Muscle of leg (tissue), 11 donors: ENCODE results near the gene TSPEAR. TPM values are rescaled to one million over a fixed set of nuclear protein-coding genes. Genes with fewer than 3 reads are reported as not detected.
A peak's percentile ranks its signal among the peaks of the same experiment; 100 is the strongest.

ENCODE experiments used
- DNase-seq: peaks from one replicate; pipeline ENCODE4 v3.0.0; 2013
- H3K27ac ChIP-seq: one replicate; pipeline ENCODE4 v1.5.1; 2013; ENCODE audit warnings: mild to moderate bottlenecking, low read length, control low read depth
- H3K27me3 ChIP-seq: one replicate; pipeline ENCODE4 v1.6.1; 2013; ENCODE audit warnings: low read length; ENCODE audit not compliant: control insufficient read depth, insufficient read depth
- H3K36me3 ChIP-seq: one replicate; pipeline ENCODE4 v1.6.1; 2013; ENCODE audit warnings: low read length; ENCODE audit not compliant: control insufficient read depth, insufficient read depth
- H3K4me1 ChIP-seq: one replicate; pipeline ENCODE4 v1.6.1; 2013; ENCODE audit warnings: low read length; ENCODE audit not compliant: control insufficient read depth, insufficient read depth
- H3K4me3 ChIP-seq: one replicate; pipeline ENCODE4 v1.5.1; 2013; ENCODE audit warnings: low read length, control low read depth
- H3K9me3 ChIP-seq: replicated peaks from 2 replicates; pipeline ENCODE4 v1.6.1; 2013; ENCODE audit warnings: low read depth, low read length; ENCODE audit not compliant: control insufficient read depth
- WGBS: methylation state at CpG from one replicate; pipeline ENCODE4 v1.1.5; 2013; ENCODE audit warnings: missing lambda C conversion rate; ENCODE audit not compliant: insufficient coverage; 5-methylcytosine and 5-hydroxymethylcytosine counted together
- polyA plus RNA-seq, 8 donors: library from polyadenylated mRNA; unstranded; fragments of 120-200 nt; gene quantifications; one replicate each; pipeline versions ENCODE4 v1.2.1 to v1.2.3, GENCODE V29; 2013; ENCODE audit warnings: inconsistent platforms in 1 of 8, low replicate concordance in 1 of 8; ENCODE audit not compliant: insufficient read length in 8 of 8, insufficient read depth in 1 of 8
- total RNA-seq: library from RNA; stranded (reverse); fragments of 120-200 nt; gene quantifications from one replicate; pipeline ENCODE4 v1.2.4, GENCODE V29; 2013

The TSPEAR gene
- total and polyA plus RNA-seq, 9 donors, result 0.04 to 1.5 (median 0.10) TPM; not detected in 2

DNA sequence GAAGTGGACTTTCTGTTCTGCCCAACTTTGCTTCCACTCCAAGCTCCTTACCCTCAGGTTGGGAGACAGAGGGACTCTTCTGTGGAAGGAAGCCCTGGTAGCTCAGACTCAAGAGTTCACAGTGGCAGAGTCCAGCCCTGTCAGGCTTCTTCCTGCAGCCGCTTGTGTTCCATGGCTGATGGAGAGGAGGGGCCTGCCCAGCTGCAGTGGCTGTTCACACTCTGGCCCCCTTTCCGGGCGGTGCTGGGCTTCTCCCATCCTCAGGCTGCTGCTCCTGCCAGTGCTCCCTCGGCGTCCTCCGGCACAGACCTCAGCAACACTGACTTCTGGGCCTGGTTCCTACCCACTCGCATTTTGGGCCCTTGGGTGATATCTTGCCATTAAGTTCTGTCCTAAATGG lies 175.4 kb downstream of the TSPEAR start:
- H3K4me1 ChIP-seq, result peaks cover 10% of the 10 kb centered on the region
- H3K4me3 ChIP-seq, result no peak overlapping the region
- no peaks in the 10 kb centered on the region for H3K36me3 ChIP-seq
- H3K27ac ChIP-seq, result no peak overlapping the region
- no peak for DNase-seq
- H3K9me3 ChIP-seq, result no peaks in the 10 kb centered on the region
- 25% methylated on average over 6 of the region's 7 CpGs for WGBS
- peaks cover 2% of the 10 kb centered on the region for H3K27me3 ChIP-seq

DNA sequence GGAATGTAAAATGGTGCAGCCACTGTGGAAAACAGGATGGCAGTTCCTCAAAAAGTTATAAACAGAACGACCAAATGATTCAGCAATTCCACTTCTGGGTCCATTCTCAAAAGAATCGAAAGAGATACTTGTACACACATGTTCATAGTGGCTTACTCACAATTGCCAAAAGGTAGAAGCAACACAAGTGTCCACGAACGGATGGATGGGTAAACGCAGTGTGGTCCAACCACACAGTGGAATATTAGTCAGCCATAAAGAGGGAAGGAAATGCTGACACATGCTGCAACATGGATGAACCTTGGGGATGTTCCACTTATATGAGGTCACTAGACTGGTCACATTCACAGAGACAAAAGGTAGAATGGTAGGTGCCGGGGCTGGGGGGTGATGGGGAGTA lies 176.7 kb downstream of the TSPEAR start:
- DNase-seq, result no peak
- Histone ChIP-seq H3K27ac (no peak overlapping the region), H3K4me1 (peaks cover 10% of the 10 kb centered on the region), H3K27me3 (peaks cover 2% of the 10 kb centered on the region), H3K9me3 (no peaks in the 10 kb centered on the region), H3K36me3 (no peaks in the 10 kb centered on the region), H3K4me3 (no peak overlapping the region)
- WGBS, result 94% methylated on average over 5 of the region's 6 CpGs

GRCh38 chr21:44533891-44534627 lies 177.3 kb downstream of the TSPEAR start:
- H3K9me3 ChIP-seq, result no peaks in the 10 kb centered on the region
- no peak for DNase-seq
- peaks cover 2% of the 10 kb centered on the region for H3K27me3 ChIP-seq
- H3K4me3 ChIP-seq, result no peak overlapping the region
- WGBS, result 93% methylated on average over 8 of the region's 21 CpGs
- H3K27ac ChIP-seq, result no peak overlapping the region
- H3K36me3 ChIP-seq, result no peaks in the 10 kb centered on the region
- peaks cover 10% of the 10 kb centered on the region for H3K4me1 ChIP-seq

DNA sequence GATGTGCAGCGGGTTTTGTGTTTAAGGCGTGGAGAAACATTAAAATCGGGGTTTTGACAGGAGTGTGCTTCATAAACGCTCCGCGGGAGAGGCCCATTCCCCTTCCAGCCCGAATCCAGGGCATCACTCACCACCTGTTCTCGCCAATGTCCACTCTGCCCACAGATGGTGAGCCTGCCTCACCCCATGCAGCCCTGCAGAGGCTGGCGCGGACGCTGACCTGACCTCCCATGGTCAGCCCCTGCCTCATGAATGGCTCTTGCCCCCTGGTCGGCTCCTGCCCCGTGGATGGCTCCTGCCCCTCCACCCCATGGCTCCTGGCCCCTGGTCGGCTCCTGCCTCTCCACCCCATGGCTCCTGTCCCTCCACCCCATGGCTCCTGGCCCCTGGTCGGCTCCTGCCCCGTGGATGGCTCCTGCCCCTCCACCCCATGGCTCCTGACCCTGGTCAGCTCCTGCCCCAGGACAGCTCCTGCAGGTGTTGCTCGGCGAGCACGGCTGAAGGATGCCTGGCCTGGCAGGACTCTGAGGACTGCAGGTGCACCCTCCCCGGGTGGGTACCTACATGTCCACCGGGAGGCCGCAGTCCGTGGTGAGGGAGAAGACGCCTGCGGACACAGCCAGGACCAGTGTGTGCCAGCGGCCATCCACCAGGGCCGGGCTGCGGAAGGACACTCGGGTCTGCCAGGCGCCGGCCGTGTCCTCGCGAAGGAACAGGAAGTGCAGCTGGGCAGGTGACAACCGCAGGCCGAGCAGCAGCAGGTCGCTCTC lies 178.1 kb downstream of the TSPEAR start:
- Histone ChIP-seq H3K9me3 (no peaks in the 10 kb centered on the region), H3K4me3 (no peak overlapping the region), H3K27me3 (peaks cover 2% of the 10 kb centered on the region), H3K27ac (no peak overlapping the region), H3K4me1 (peaks cover 10% of the 10 kb centered on the region), H3K36me3 (no peaks in the 10 kb centered on the region)
- DNase-seq, result no peak
- WGBS, result 88% methylated on average over 34 of the region's 37 CpGs

DNA sequence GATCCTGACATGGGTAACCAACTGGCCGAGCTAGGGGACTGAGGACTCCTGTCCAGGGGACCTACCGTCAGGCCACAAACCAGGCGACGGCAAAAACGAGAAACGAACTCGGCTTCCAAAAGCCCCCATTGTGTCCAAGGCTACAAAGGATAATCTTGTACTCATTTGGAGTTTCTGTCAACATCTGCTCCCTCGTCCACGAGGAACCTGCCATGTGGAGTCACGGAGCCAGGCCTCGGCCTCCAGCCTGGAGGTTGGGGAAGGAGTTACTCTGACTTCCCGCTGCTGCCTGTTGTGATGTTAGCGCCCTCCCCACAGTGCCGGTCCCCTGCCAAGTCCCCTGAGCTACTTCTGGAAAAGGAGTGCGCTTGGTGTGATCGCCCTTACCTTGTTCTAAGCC lies 178.7 kb downstream of the TSPEAR start:
- Histone ChIP-seq H3K27me3 (peaks cover 2% of the 10 kb centered on the region), H3K36me3 (no peaks in the 10 kb centered on the region), H3K27ac (no peak overlapping the region), H3K9me3 (no peaks in the 10 kb centered on the region), H3K4me1 (peaks cover 10% of the 10 kb centered on the region), H3K4me3 (no peak overlapping the region)
- 80% methylated on average over 15 of the region's 16 CpGs for WGBS
- no peak for DNase-seq

- peak; percentile 37 for DNase-seq
- Histone ChIP-seq H3K9me3 (no peaks in the 10 kb centered on the region), H3K27me3 (peaks cover 2% of the 10 kb centered on the region), H3K36me3 (no peaks in the 10 kb centered on the region), H3K4me3 (no peak overlapping the region), H3K27ac (no peak overlapping the region), H3K4me1 (peaks cover 10% of the 10 kb centered on the region)
- WGBS, result 60% methylated on average over 25 of the region's 30 CpGs
Observed at GRCh38 chr21:44531606-44532564, 179.5 kb downstream of the TSPEAR start.

DNA sequence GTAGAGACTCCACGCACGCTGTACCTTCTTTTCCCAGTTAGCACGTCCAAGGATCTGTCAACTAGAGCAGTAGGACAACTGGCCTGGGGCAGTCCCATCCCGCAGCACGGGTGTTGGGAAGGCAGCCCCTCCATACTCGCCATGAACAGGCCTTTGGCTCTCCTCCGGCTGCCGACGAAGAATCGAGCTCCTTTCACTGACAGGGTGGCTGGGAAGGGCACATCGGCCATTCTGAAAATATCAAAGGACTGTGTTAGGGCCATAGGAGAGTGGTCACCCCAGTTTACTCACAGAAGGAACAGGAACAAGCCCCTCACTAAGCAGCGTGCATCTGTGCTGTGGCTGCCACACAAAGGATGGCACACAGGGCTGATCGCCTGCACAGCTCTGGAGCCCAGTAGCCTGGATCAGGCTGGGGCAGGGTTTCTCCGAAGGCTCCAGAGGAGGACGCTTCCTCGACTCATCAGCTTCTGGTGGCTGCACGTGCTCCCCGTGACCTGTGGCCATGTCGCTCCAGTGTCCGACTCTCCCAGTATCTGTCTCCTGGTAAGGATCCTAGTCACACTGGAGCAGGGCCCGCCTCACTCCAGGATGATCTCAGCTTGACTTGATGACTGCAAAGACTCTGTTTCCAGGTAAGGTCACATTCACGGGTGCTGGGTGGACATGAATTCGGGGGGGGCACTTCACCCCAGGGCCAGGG lies 180.3 kb downstream of the TSPEAR start:
- peaks cover 2% of the 10 kb centered on the region for H3K27me3 ChIP-seq
- H3K36me3 ChIP-seq, result no peaks in the 10 kb centered on the region
- peaks cover 10% of the 10 kb centered on the region for H3K4me1 ChIP-seq
- H3K9me3 ChIP-seq, result no peaks in the 10 kb centered on the region
- 89% methylated on average over 22 of the region's 23 CpGs for WGBS
- H3K27ac ChIP-seq, result no peak overlapping the region
- H3K4me3 ChIP-seq, result no peak overlapping the region
- DNase-seq, result no peak

DNA sequence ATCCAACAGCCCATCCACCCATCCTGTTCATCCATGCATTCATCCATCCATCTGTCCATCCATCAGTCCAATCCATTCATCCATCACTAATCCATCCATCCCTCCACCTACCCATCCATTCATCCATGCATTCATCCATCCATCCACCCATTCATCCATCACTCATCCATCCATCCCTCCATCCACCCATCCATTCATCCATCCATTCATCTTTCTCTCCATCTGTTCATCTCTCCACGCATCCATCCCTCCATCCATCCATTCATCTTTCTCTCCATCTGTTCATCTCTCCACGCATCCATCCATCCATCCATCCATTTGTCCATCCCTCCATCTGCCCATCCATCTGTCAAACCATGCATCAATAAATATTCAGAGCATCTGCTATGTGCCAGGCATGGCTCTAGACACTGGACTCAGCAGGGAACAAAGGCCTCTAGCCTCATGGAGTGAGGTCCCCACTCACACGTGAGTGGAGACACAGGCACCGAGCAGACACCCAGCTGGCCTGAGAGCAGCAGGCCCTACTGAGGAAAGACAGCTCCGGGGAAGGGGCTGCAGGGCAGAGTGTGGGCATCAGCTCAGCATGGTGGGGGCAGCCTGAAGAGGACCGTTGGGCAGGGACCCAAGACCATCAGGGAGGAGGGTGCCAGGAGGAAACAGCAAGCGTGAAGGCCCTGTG lies 181.0 kb downstream of the TSPEAR start:
- 82% methylated on average over 7 of the region's 7 CpGs for WGBS
- H3K36me3 ChIP-seq, result no peaks in the 10 kb centered on the region
- no peaks in the 10 kb centered on the region for H3K9me3 ChIP-seq
- H3K4me3 ChIP-seq, result no peak overlapping the region
- H3K27ac ChIP-seq, result no peak overlapping the region
- no peak for DNase-seq
- H3K27me3 ChIP-seq, result peaks cover 2% of the 10 kb centered on the region
- peaks cover 10% of the 10 kb centered on the region for H3K4me1 ChIP-seq

DNA sequence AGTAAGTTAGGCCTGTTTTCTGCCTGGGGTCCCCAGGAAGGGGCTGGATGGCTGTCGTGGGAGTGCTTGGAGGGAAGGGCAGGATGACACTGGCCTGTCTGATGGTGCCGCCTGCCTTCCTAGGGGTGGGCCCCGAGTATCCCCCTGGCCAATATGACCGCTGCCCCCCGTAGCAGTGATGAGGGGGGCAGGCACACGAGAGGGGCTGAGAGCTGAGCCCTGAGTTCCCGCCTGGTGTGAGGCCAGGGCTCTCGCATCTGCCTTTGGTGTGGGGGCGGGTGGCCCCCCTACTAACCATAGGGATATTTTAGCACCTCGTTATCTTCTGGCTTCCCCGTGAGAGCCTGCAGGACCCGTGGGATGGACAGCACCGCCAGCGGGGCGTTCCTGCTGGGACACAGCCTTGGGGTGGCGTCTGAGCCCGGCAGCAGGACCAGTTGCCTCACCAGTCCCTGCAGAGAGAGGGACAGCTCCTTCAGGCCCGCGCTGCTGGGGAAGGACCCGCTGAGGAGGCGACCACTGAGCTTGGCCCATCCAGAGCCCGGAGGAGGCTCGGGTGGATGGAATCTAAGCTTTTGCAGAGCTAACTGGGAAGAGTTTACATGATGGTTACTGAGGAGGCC lies 181.8 kb downstream of the TSPEAR start:
- 66% methylated on average over 19 of the region's 23 CpGs for WGBS
- Histone ChIP-seq H3K4me3 (no peak overlapping the region), H3K9me3 (no peaks in the 10 kb centered on the region), H3K27ac (no peak overlapping the region), H3K36me3 (no peaks in the 10 kb centered on the region), H3K27me3 (peaks cover 2% of the 10 kb centered on the region), H3K4me1 (peaks cover 10% of the 10 kb centered on the region)
- no peak for DNase-seq
